ENCODE data around the gene RAD51B.

The RAD51B gene

DNA sequence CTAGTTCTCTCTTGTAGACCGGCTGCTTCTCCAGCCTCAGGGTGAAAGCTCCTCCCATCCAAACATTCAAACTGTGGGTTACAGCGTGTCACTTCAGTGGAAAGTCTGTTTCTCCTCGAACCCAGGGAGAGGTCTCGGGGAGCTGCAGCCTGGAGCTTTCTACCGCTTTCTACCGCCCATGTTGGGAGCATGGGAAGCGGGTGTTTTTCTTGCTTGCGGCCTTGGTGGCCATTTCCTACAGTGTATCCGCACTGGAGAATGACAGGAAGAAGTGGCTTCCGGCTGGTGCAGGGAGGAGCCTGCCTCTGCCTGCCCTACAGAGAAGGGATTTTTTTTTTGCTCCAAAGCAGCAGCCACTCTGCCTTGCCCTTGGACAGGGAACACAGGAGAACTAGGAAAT is 952.1 kb downstream of the RAD51B start:
- DNase-seq: peak in 2 of 58 donors; percentile 5 to 10

DNA sequence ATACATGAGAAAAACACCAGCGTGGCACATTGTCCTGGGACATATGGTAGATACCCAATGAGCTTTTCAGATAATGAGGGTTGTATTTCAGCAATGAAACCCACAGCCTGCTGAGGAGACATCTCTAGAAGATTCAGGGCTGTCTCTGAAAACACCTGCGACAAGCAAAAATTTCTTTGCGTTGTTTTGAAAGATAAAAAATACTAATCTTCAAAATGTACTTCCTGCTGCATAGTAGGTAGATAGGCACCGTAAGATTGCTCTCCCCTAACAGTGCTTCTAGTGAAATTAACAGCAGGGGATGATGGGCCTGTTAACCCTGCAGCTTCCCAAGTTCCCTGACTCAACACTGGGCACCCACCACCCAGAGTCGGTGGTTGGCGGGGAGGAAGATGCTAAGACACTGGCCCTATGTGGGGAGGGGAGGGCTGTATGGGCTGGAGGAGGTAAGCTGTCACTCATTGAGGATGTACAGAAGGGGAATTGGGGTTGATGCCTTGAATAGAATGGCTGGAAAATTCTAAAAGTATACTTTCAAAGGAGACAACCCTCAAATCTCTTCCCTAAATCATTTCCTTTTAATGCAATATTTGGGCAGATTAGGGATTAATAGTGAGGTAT is 953.3 kb downstream of the RAD51B start:
- no peak for DNase-seq

DNA sequence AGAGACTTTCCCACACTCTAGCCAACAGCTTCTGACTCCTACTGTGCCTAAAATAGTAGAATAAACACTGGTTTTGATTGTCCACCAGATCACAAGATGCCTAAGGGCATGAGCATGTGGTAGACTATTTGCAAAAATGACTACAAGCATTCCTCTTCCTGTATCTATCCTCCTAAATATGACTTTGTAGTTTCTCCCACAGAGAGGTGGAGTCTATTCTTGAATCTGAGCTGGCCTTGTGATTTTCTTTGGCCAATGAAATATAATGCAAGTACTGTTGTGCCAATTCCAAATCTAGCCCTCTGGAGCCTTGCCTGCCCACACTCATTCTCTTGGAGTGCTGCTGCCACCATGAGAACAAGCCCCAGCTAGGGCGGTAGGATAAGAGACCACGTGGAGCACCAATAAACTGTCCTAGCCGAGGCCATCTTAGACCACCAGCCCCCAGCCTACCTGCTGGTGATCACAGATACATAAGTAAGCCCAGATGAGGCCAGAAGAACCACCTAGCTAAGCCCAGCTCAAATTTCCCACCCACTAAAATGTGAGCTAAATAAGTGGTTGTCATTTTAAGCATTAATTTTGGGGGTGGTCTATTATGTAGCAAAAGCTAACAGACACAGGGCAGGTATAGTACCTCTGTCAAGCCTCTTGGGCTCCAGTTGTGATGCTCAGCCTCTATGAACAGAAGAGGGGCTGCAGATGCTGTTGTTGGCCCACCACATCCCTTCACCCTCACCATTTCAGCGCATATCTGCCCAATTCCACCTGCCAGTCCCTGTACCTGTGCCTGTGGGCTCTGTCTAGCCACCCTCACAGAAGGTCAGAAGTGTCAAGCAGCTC is 955.4 kb downstream of the RAD51B start:
- no peak for DNase-seq

DNA sequence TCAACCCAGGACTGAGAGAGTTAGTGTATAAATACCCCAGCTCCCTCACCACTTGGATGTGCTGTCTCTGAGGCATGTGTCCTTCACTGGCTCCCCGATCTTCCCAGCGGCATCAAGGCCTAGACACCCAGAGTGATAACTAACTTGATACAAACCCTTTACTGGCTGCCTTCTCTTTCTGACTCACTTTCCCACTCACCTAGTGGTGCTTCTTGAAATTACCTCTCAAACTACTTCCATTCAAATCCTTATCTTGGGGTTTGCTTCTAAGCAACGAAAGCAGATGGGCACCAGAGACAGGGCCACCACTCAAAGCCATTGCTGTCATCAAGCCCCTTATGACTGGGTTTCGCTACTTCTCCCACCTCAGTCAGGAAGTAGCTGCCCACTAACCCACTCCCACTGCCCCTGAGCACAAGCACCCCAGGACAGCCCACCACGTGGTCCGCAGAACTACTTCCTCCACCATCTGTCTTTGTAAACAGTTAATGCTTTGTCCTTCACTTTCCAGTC is 956.1 kb downstream of the RAD51B start:
- DNase-seq: no peak

DNA sequence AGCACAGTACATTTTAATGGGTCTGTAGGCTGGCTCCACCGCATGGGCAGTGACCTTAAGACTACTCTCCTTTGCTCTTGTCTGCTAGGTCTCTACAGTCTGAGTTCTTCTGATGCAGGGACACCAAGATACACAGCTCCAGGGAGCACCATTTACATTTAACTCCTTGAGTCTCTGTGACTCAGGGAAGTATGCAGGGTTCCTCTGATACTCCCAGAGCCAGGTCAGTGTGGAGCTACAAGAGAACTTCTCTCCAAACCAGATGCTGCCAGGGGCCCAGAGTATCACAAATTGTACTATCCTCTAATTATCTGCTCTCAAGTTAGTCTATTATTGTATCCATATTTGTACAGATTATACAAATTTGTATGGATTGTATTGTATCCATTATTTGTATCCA is 958.1 kb downstream of the RAD51B start:
- DNase-seq: no peak
